ENCODE results near the gene DCP2.
"Not testable (repeated sequence)": the region's sequence is repeated elsewhere in the genome, so short reads cannot be mapped to it uniquely, and the experiment has no call there.

The DCP2 gene

GRCh38 chr5:112976432-112977309 is at the start of gene DCP2:
TSS of gene DCP2 (plus strand) at chr5:112976798. CDS start at chr5:112976934, 136 bp downstream.
- peak; percentile 77 to 91 for DNase-seq (ENCODE audit: low read depth in 1 of 2, low spot score in 1 of 2)

GRCh38 chr5:112929336-112930081 is 47.1 kb upstream of the DCP2 start:
- DNase-seq (ENCODE audit: low read depth in 1 of 2, low spot score in 1 of 2) = no peak

GRCh38 chr5:112930082-112930344 is 46.6 kb upstream of the DCP2 start:
- DNase-seq (ENCODE audit: low read depth in 1 of 2, low spot score in 1 of 2) = no peak

GRCh38 chr5:112931473-112931872 is 45.1 kb upstream of the DCP2 start:
- no peak for DNase-seq (ENCODE audit: low read depth in 1 of 2, low spot score in 1 of 2)

- DNase-seq (ENCODE audit: low read depth in 1 of 2, low spot score in 1 of 2) = no peak
Measured at GRCh38 chr5:112933105-112933504, 43.5 kb upstream of the DCP2 start.

GRCh38 chr5:112933651-112934365 is 42.8 kb upstream of the DCP2 start:
- DNase-seq (ENCODE audit: low read depth in 1 of 2, low spot score in 1 of 2) = no peak

GRCh38 chr5:112934366-112934663 is 42.3 kb upstream of the DCP2 start:
- no peak for DNase-seq (ENCODE audit: low read depth in 1 of 2, low spot score in 1 of 2)

- DNase-seq (ENCODE audit: low read depth in 1 of 2, low spot score in 1 of 2) = no peak
Measured at GRCh38 chr5:112935675-112936074, 40.9 kb upstream of the DCP2 start.

GRCh38 chr5:112938286-112938685 is 38.3 kb upstream of the DCP2 start:
- DNase-seq (ENCODE audit: low read depth in 1 of 2, low spot score in 1 of 2) = no peak

GRCh38 chr5:112940670-112941069 is 35.9 kb upstream of the DCP2 start:
- no peak for DNase-seq (ENCODE audit: low read depth in 1 of 2, low spot score in 1 of 2)

GRCh38 chr5:112948458-112948857 is 28.1 kb upstream of the DCP2 start:
- no peak for DNase-seq (ENCODE audit: low read depth in 1 of 2, low spot score in 1 of 2)

- DNase-seq (ENCODE audit: low read depth in 1 of 2, low spot score in 1 of 2) = no peak
Measured at GRCh38 chr5:112951124-112951702, 25.4 kb upstream of the DCP2 start.

GRCh38 chr5:112956606-112957005 is 20.0 kb upstream of the DCP2 start:
- no peak for DNase-seq (ENCODE audit: low read depth in 1 of 2, low spot score in 1 of 2)

- DNase-seq (ENCODE audit: low read depth in 1 of 2, low spot score in 1 of 2) = no peak
Measured at GRCh38 chr5:112957036-112957808, 19.4 kb upstream of the DCP2 start.

- no peak for DNase-seq (ENCODE audit: low read depth in 1 of 2, low spot score in 1 of 2)
Measured at GRCh38 chr5:112958093-112959088, 18.2 kb upstream of the DCP2 start.

GRCh38 chr5:112959872-112960271 is 16.7 kb upstream of the DCP2 start:
- not testable (repeated sequence) for DNase-seq (ENCODE audit: low read depth in 1 of 2, low spot score in 1 of 2)

GRCh38 chr5:112960315-112960714 is 16.3 kb upstream of the DCP2 start:
- DNase-seq (ENCODE audit: low read depth in 1 of 2, low spot score in 1 of 2) = no peak

- DNase-seq (ENCODE audit: low read depth in 1 of 2, low spot score in 1 of 2) = no peak
Measured at GRCh38 chr5:112960863-112961504, 15.6 kb upstream of the DCP2 start.

- not testable (repeated sequence) for DNase-seq (ENCODE audit: low read depth in 1 of 2, low spot score in 1 of 2)
Measured at GRCh38 chr5:112963374-112963733, 13.2 kb upstream of the DCP2 start.
